ENCODE data around the gene FKBP8.
A peak's percentile ranks its signal among the peaks of the same experiment; 100 is the strongest.

Gene FKBP8

GRCh38 chr19:18502246-18502637 is 41.1 kb downstream of the FKBP8 start:
- no peak for DNase-seq (ENCODE audit: low read depth)

- no peak for DNase-seq (ENCODE audit: low read depth)
These were observed 41.5 kb downstream of the FKBP8 start for GRCh38 chr19:18501832-18502231.

- DNase-seq (ENCODE audit: low read depth) = no peak
These were observed 42.0 kb downstream of the FKBP8 start for GRCh38 chr19:18501351-18501750.

GRCh38 chr19:18500799-18501198 is 42.6 kb downstream of the FKBP8 start:
- DNase-seq (ENCODE audit: low read depth) = no peak

- no peak for DNase-seq (ENCODE audit: low read depth)
These were observed 43.0 kb downstream of the FKBP8 start for GRCh38 chr19:18500376-18500775.

- DNase-seq (ENCODE audit: low read depth) = no peak
These were observed 44.2 kb downstream of the FKBP8 start for GRCh38 chr19:18499055-18499775.

- no peak for DNase-seq (ENCODE audit: low read depth)
These were observed 46.5 kb downstream of the FKBP8 start for GRCh38 chr19:18496980-18497256.

- peak; percentile 29 for DNase-seq (ENCODE audit: low read depth)
These were observed 47.0 kb downstream of the FKBP8 start for GRCh38 chr19:18496167-18496979.

GRCh38 chr19:18495204-18495911 is 48.0 kb downstream of the FKBP8 start:
- no peak for DNase-seq (ENCODE audit: low read depth)

- DNase-seq (ENCODE audit: low read depth) = no peak
These were observed 49.1 kb downstream of the FKBP8 start for GRCh38 chr19:18494267-18494607.

GRCh38 chr19:18493440-18494266 is 49.7 kb downstream of the FKBP8 start:
- no peak for DNase-seq (ENCODE audit: low read depth)

GRCh38 chr19:18491995-18492953 is 51.1 kb downstream of the FKBP8 start:
- DNase-seq (ENCODE audit: low read depth) = no peak

GRCh38 chr19:18490728-18491127 is 52.6 kb downstream of the FKBP8 start:
- no peak for DNase-seq (ENCODE audit: low read depth)

- no peak for DNase-seq (ENCODE audit: low read depth)
These were observed 53.7 kb downstream of the FKBP8 start for GRCh38 chr19:18489627-18490184.

GRCh38 chr19:18488838-18489626 is 54.3 kb downstream of the FKBP8 start:
- DNase-seq (ENCODE audit: low read depth) = no peak

- no peak for DNase-seq (ENCODE audit: low read depth)
These were observed 55.0 kb downstream of the FKBP8 start for GRCh38 chr19:18488403-18488723.

- no peak for DNase-seq (ENCODE audit: low read depth)
These were observed 55.6 kb downstream of the FKBP8 start for GRCh38 chr19:18487576-18488402.

GRCh38 chr19:18486746-18487145 is 56.6 kb downstream of the FKBP8 start:
- DNase-seq (ENCODE audit: low read depth) = no peak

GRCh38 chr19:18484992-18485391 is 58.4 kb downstream of the FKBP8 start:
- DNase-seq (ENCODE audit: low read depth) = no peak

All from stimulated activated CD8-positive, alpha-beta memory T cell treated with anti-CD3 and anti-CD28 coated beads, Interleukin-4, amount 100 ng/mL, for 24 hours (primary cell).